GM18951 (cell line): ENCODE results near the gene LUZP2.
"Not testable (repeated sequence)": the region's sequence is repeated elsewhere in the genome, so short reads cannot be mapped to it uniquely, and the experiment has no call there.

ENCODE experiments used
- POLR2A ChIP-seq: IDR thresholded peaks from 4 replicates; pipeline ENCODE4 v1.6.1; 2011; ENCODE audit warnings: mild to moderate bottlenecking; ENCODE audit not compliant: insufficient read length, insufficient read depth; ENCODE audit errors: extremely low read depth
- in situ Hi-C: fragments of 300-500 bp; cut with MboI; formaldehyde crosslinking; loops from one replicate; pipeline ENCODE4 v1.12.0; 2022; ENCODE audit warnings: low sequenced_read_pairs, mixed read lengths, inconsistent platforms; ENCODE audit not compliant: unreplicated experiment

LUZP2 gene

DNA sequence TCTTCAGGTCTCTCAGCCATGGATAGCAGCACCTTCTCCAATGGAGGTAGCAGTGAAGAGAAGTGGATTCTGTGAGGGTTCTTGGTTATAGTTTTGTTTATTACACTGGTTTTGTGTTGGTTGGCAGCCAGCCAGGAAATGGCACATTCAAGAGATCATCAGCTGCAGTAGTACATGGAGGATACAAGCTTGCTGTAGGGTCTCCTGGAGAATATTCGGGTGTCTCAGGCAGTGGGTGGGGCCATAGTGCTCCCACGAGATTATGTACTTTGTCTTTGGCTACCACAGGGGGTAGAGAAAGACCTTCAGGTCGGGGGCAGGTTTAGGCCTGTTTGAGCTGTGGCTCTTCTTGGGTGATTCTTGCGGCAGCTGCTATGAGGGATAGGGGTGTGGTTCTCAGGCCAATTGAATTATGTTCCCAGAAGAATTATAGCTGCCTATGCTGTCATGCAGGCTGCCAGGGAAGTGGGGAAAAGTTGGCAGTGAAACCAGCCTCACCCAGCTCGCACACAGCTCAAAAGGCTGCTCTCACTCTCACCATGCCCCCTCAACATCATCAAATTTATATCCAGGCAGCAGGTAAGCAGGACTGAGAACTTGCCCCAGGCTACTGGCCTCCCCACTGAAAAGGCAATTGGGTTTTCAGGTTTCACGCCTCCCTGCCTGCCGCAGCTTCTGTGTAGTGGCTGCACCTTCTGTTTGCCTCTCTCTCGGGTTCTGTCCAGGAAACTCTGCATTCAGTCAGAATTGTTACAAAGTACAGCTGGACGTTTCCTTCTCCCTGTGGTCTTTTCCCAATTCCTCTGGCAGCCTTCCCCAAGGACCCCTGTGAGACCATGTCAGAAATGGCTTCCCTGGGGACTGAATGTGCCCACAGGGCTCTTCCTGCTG lies 435.5 kb downstream of the LUZP2 start:
- TF ChIP-seq POLR2A: no peak
- in situ Hi-C loops: no loop called here

GRCh38 chr11:24934733-24935439 lies 438.0 kb downstream of the LUZP2 start:
- TF ChIP-seq POLR2A: no peak
- in situ Hi-C loops: no loop called here

- in situ Hi-C loops: no loop called here
These were observed 448.0 kb downstream of the LUZP2 start for GRCh38 chr11:24944891-24945290.

GRCh38 chr11:24949406-24949805 lies 452.6 kb downstream of the LUZP2 start:
- no peak for TF ChIP-seq POLR2A
- in situ Hi-C loops: no loop called here

More at GRCh38 chr11:24944891-24945290, 448.0 kb downstream of the LUZP2 start:
- TF ChIP-seq POLR2A: no peak

GRCh38 chr11:24963852-24964251 lies 467.0 kb downstream of the LUZP2 start:
- in situ Hi-C loops: no loop called here
- TF ChIP-seq POLR2A: no peak

DNA sequence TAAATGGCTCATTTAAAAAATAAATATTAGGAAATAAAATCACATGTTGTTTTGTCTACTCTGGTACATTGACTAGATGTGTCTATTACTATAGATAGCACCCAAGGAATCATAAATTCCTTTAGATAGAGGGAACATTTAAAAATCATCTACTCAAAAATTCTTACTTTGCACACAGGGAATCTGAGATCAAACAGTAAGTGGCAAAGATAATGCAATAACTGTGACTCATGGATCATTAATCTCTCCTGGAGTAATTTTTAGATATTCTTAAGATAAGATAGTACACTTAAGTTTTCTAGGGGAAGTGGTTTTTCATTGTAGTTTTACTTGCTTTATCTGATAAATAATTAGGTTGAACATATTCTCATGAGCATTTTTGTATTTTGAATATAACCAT lies 468.9 kb downstream of the LUZP2 start:
- TF ChIP-seq POLR2A: no peak
- in situ Hi-C loops: no loop called here

GRCh38 chr11:24993903-24994302 lies 497.1 kb downstream of the LUZP2 start:
- in situ Hi-C loops: not testable (repeated sequence)

GRCh38 chr11:24999929-25000328 lies 503.1 kb downstream of the LUZP2 start:
- in situ Hi-C loops: not testable (repeated sequence)

DNA sequence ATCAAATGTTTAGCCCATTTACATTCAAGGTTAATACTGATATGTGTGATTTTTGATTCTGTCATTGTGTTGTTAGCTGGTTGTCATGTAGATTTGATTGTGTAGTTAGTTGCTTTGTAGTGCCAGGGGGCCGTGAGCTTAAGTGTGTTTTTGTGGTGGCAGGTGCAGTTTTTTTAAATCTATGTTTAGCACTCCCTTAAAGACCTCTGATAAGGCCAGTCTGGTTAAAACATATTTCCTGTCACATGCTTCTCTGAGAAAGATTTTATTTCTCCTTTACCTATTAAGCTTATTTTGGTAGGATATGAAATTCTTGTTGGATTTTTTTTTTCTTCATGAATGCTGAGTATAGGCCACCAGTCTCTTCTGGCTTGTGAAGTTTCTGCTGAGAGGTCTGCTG lies 540.6 kb downstream of the LUZP2 start:
- no peak for TF ChIP-seq POLR2A
- in situ Hi-C loops: no loop called here

GRCh38 chr11:25038131-25038530 lies 541.3 kb downstream of the LUZP2 start:
- TF ChIP-seq POLR2A: no peak
- in situ Hi-C loops: no loop called here

DNA sequence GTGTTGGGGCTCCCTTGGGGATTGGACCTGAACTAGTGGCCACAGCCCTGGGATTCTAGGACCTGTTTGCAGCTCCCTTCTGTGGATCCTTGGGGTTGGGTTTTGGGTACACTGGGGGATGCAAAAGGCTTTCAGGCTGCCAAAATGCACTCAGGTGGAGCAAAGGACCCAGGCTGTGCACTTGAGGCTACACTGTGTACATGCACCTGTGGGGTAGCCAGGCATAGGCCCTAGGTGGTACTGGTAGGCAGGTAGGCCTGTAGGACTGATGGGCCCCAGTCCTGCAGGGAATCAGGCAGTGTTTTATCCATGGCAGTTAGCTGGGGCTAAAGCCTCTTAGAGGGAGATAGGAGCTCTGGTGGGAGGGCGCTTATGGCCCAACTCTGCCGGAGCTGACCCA lies 542.3 kb downstream of the LUZP2 start:
- no peak for TF ChIP-seq POLR2A
- in situ Hi-C loops: no loop called here

DNA sequence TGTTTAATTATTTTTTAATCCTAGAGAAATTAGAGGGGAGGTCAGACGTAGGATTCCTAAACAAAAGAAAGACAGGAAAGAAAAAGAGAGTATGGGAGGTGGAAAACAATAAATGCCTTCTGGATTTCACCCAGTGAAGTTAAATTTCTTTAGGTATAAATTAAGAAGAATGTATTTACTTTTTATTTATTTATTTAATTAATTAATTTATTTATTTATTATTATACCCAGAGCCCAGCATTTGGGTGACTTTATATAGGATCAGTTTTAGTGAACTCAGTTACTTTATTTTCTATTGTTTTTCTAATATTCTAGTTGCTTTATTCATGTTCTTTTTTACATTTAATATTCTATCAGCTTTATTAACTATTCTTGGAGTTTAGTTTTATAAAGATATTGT lies 551.8 kb downstream of the LUZP2 start:
- in situ Hi-C loops: no loop called here
- no peak for TF ChIP-seq POLR2A

DNA sequence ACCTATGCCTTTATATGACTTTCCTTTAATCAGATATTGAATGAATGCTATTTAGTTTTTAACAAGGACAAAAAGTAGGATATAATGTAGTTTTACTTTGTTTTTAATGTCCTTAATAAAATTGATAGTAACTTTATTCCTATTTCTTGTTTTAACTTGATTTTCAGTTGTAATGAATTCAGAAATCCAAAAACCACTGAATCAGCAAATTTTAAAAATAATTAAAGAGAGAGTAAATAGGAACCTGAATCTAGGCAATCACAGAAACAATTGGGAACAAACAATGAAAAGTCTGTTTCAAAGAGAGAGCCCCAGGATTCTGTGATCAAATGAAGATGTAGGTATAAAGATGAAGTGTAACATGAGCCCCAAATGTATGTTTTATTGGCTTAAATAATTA lies 556.0 kb downstream of the LUZP2 start:
- TF ChIP-seq POLR2A: no peak
- in situ Hi-C loops: no loop called here

DNA sequence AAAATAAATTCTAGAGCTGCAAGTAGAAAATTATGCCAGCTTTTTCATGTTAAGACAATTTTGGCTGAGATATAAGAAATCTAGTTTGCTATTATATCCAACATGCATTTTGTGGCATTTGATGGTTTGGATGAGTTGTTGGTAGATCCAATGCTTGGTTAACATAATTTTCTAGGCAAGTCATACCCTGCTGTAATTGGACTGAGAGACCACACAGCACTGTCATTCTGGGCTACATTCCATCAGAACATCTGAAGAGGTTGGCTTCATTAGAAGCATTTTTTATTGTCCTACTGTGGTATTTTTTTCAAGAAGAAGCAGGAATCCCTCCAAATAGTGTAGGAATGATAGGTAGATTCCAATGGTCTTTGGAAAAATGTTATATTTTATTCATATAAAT lies 561.0 kb downstream of the LUZP2 start:
- TF ChIP-seq POLR2A: no peak
- in situ Hi-C loops: no loop called here

GRCh38 chr11:25065746-25066145 lies 568.9 kb downstream of the LUZP2 start:
- in situ Hi-C loops: no loop called here
- TF ChIP-seq POLR2A: no peak
